Muscle of leg (tissue), 11 donors: ENCODE results near the gene DSCAM. TPM values are rescaled to one million over a fixed set of nuclear protein-coding genes. Genes with fewer than 3 reads are reported as not detected.

Experiments used
- DNase-seq: peaks from one replicate; pipeline ENCODE4 v3.0.0; 2013
- H3K27ac ChIP-seq: one replicate; pipeline ENCODE4 v1.5.1; 2013; ENCODE audit warnings: mild to moderate bottlenecking, low read length, control low read depth
- H3K27me3 ChIP-seq: one replicate; pipeline ENCODE4 v1.6.1; 2013; ENCODE audit warnings: low read length; ENCODE audit not compliant: control insufficient read depth, insufficient read depth
- H3K36me3 ChIP-seq: one replicate; pipeline ENCODE4 v1.6.1; 2013; ENCODE audit warnings: low read length; ENCODE audit not compliant: control insufficient read depth, insufficient read depth
- H3K4me1 ChIP-seq: one replicate; pipeline ENCODE4 v1.6.1; 2013; ENCODE audit warnings: low read length; ENCODE audit not compliant: control insufficient read depth, insufficient read depth
- H3K4me3 ChIP-seq: one replicate; pipeline ENCODE4 v1.5.1; 2013; ENCODE audit warnings: low read length, control low read depth
- H3K9me3 ChIP-seq: replicated peaks from 2 replicates; pipeline ENCODE4 v1.6.1; 2013; ENCODE audit warnings: low read depth, low read length; ENCODE audit not compliant: control insufficient read depth
- WGBS: methylation state at CpG from one replicate; pipeline ENCODE4 v1.1.5; 2013; ENCODE audit warnings: missing lambda C conversion rate; ENCODE audit not compliant: insufficient coverage; 5-methylcytosine and 5-hydroxymethylcytosine counted together
- polyA plus RNA-seq, 8 donors: library from polyadenylated mRNA; unstranded; fragments of 120-200 nt; gene quantifications; one replicate each; pipeline versions ENCODE4 v1.2.1 to v1.2.3, GENCODE V29; 2013; ENCODE audit warnings: inconsistent platforms in 1 of 8, low replicate concordance in 1 of 8; ENCODE audit not compliant: insufficient read length in 8 of 8, insufficient read depth in 1 of 8
- total RNA-seq: library from RNA; stranded (reverse); fragments of 120-200 nt; gene quantifications from one replicate; pipeline ENCODE4 v1.2.4, GENCODE V29; 2013

DSCAM gene
- total and polyA plus RNA-seq, 9 donors, result 0.89 to 2.0 (median 1.3) TPM

DNA sequence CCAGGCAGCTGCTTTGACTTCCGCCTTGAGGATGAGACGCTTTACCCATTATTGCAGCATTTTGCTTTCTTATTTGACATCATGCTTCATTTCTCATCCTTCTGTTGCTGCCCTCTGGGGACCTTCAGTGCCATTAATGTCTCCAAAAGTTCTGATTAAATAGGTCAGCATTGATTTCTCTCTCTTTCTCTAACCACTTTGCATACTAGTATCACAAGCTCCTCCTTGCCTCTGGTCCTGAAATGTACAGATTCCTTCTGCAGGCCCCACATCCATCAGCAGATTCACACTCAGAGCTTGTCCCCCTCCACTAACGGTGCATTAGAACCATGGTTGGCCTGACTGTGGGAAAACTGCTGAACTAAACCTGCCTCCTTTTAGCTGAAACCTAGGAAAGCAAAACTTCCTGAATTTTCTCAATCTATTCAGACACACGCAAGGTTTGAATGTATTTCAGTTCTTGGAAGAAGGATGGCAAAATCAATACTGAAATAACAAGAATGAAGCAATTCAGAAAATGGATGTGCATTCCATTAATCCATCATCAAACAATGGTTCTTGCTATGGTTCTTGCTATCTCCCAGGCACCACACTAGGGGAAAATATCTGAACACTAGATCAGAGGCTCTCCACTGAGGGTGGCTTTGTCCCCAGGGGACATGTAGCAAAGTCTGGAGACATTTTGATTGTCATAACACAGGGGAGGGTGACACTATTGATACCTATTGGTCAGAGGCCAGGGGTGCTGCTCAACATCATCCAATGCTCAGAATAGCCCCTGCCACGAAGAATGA lies 825.2 kb downstream of the DSCAM start:
- H3K27me3 ChIP-seq, result peaks cover 1% of the 10 kb centered on the region
- no peak overlapping the region for H3K4me3 ChIP-seq
- no peaks in the 10 kb centered on the region for H3K4me1 ChIP-seq
- DNase-seq, result no peak
- no peak overlapping the region for H3K27ac ChIP-seq
- H3K9me3 ChIP-seq, result no peaks in the 10 kb centered on the region
- WGBS, result 94% methylated on average over 3 of the region's 5 CpGs
- no peaks in the 10 kb centered on the region for H3K36me3 ChIP-seq

DNA sequence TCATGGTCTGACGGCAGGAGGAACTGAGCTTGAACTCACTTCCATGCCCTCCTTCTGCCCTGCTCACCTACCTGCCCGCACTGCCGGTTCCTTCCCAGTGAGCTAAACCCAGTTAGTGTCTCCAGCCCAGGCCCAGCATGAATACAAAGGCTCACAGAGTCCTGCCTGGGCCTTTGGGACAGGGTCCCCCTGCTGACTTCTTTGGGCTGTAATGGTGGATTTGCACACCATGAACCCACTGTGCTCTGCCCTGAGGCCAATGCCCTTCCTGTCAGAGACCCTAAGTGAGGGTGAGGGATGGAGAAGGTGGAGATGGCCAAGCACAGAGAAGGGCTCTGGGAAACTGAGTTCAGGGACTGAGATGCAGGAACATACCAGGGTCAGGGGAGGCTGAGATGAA lies 826.3 kb downstream of the DSCAM start:
- no peak overlapping the region for H3K27ac ChIP-seq
- no peaks in the 10 kb centered on the region for H3K36me3 ChIP-seq
- H3K4me3 ChIP-seq, result no peak overlapping the region
- DNase-seq, result no peak
- peaks cover 3% of the 10 kb centered on the region for H3K27me3 ChIP-seq
- 96% methylated on average over 3 of the region's 3 CpGs for WGBS
- no peaks in the 10 kb centered on the region for H3K9me3 ChIP-seq
- H3K4me1 ChIP-seq, result no peaks in the 10 kb centered on the region

DNA sequence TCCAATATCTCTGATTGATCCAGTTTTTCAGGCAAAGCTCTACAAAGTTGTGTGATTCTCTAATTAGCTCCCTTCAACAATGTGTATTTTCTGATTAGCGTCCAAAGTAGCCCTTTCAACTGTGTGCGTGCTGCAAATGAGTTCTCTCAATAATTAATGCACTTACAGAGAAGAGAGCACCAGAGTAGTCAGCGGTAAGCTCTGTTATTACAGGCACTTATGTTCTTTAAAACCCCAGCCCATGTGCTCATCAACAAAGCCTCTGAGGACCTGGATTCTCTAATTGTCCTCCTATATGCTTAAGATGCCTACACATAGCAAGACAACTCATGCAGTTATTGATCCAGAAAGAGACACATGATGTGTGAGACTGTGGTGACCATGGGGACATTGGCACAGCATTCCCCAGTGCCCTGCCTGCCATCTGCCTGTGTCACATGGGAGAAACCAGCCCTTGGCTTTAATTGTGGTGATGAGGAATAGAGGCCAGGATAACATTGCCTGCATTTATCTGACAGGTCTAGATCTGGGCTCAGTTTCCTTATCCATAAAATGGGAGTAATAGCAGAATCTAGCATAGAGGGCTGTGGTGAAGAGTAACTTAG lies 828.0 kb downstream of the DSCAM start:
- Histone ChIP-seq H3K4me1 (no peaks in the 10 kb centered on the region), H3K9me3 (no peaks in the 10 kb centered on the region), H3K36me3 (no peaks in the 10 kb centered on the region), H3K4me3 (no peak overlapping the region), H3K27me3 (peaks cover 3% of the 10 kb centered on the region), H3K27ac (no peak overlapping the region)
- WGBS, result 100% methylated on average over 3 of the region's 3 CpGs
- no peak for DNase-seq

DNA sequence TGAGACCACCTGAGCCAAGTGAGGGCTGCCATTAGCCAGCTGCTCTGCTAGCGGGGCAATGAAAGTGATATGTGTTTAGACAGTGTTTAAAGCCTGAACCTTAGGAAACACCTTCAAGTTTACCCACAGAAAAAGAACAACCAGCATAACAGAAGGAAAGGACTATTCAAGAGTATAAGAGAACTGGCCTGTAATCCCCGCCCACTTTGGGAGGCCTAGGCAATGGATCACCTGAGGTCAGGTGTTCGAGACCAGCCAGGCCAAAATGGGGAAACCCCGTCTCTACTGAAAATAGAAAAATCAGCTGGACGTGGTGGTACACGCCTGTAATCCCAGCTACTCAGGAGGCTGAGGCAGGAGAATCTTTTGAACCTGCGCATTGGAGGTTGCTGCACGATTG lies 830.3 kb downstream of the DSCAM start:
- H3K27me3 ChIP-seq, result peaks cover 6% of the 10 kb centered on the region
- H3K4me1 ChIP-seq, result no peaks in the 10 kb centered on the region
- H3K4me3 ChIP-seq, result no peak overlapping the region
- H3K9me3 ChIP-seq, result no peaks in the 10 kb centered on the region
- DNase-seq, result no peak
- 92% methylated on average over 5 of the region's 8 CpGs for WGBS
- no peak overlapping the region for H3K27ac ChIP-seq
- no peaks in the 10 kb centered on the region for H3K36me3 ChIP-seq

DNA sequence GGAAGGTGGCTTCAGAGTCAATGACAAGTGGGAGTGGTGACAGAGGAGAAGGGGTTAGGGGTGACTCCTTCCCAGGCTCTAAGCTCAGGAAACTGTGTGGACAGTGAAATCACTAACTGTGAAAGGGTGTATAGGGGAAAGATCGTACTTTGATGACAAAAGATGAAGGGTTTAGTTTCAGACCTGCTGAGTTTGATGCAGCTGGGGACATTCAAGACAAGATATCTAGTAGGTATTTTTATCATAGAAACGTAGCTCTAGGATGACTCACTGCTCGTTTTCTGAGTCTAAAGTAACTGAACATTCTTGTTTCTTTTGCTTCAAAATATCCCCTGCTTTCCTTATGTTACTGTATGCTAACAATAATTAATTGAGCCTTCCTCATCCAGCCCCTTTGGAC lies 830.7 kb downstream of the DSCAM start:
- H3K36me3 ChIP-seq, result no peaks in the 10 kb centered on the region
- no peak overlapping the region for H3K4me3 ChIP-seq
- WGBS, result 60% methylated on average over 1 of the region's 3 CpGs
- H3K27ac ChIP-seq, result no peak overlapping the region
- no peak for DNase-seq
- H3K27me3 ChIP-seq, result peaks cover 6% of the 10 kb centered on the region
- H3K9me3 ChIP-seq, result no peaks in the 10 kb centered on the region
- H3K4me1 ChIP-seq, result peaks cover 2% of the 10 kb centered on the region

DNA sequence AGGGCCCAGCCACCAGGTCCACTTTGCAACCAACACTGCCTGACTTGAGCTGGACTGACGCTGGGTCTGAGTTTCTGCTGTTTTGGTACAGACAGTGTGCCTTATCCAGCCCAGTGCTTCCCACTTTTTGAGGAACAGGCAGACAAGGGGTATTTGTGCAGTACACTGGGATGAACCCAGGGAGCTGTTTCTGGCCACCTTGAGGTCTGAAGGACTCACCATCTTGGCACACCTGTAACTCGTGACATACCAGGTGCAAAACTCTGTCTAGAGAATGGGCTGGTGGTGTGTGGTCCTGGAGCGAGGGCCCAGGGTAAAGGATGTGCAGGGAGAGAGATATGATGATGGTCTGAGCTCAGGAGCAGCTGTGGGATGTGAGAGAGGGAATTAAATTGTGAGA lies 831.1 kb downstream of the DSCAM start:
- WGBS, result 87% methylated on average over 2 of the region's 3 CpGs
- peaks cover 4% of the 10 kb centered on the region for H3K4me1 ChIP-seq
- no peaks in the 10 kb centered on the region for H3K9me3 ChIP-seq
- H3K27ac ChIP-seq, result no peak overlapping the region
- H3K36me3 ChIP-seq, result no peaks in the 10 kb centered on the region
- no peak for DNase-seq
- H3K4me3 ChIP-seq, result no peak overlapping the region
- H3K27me3 ChIP-seq, result peaks cover 6% of the 10 kb centered on the region

DNA sequence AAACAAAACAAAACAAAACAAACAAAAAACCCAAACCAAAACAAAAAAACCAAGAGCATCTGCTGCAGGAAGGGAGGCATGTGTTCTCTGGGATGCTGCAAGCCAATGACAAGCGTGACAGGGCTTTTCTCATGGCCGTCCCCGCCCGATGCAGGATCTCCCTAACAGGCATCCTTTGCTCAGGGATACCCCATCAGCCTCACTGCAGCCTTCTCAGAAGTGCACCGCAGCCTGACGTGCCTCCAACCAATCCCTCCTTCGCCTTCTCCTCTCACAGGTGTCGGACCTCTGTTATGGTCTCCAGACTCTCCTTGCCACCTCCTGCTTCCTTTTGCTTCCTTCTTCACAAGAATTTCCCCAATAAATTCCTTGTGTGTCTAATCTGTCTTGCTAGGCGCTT lies 832.6 kb downstream of the DSCAM start:
- H3K27ac ChIP-seq, result no peak overlapping the region
- WGBS, result 93% methylated on average over 7 of the region's 9 CpGs

DNA sequence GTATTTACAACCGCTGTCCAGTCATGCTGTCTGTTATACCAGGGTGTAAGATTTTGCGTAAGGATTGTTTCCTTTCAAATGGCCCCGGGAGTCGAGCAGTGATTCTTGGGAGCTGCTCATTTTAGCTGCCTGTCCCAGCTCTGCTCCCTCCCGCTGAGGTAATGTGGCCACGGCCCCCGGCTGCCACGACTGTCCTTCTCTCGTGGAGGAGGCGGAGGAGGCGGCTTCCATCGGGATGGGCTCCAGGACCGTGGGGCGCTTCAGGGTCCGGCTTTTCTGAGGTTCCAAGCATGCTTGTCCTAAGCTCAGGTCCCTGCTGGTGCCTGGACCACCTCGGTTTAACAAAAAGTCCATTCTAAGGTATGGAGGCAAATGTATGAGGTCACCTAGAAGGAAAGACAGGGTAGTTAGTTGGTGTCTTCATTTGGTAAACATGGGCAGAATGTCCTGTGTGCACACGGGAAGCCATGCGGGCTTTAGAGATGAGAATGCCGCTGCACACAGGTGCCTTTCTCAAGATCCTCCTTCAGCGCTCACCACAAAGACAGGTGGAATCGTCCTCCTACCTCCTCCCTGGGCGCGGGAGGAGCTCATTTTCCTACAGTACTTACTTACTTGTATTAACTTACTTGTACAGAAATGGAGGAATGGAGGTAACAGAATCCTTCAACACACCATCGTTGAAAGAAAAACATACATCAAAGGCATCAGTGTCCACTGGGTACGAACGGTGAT lies 833.8 kb downstream of the DSCAM start:
- 89% methylated on average over 21 of the region's 26 CpGs for WGBS
- no peaks in the 10 kb centered on the region for H3K9me3 ChIP-seq
- no peak for DNase-seq
- H3K27ac ChIP-seq, result no peak overlapping the region
- no peaks in the 10 kb centered on the region for H3K36me3 ChIP-seq
- H3K4me3 ChIP-seq, result no peak overlapping the region
- peaks cover 4% of the 10 kb centered on the region for H3K4me1 ChIP-seq
- peaks cover 11% of the 10 kb centered on the region for H3K27me3 ChIP-seq

More for the DNA sequence above, 832.6 kb downstream of the DSCAM start:
- no peak for DNase-seq
- no peaks in the 10 kb centered on the region for H3K9me3 ChIP-seq
- no peaks in the 10 kb centered on the region for H3K36me3 ChIP-seq
- H3K4me3 ChIP-seq, result no peak overlapping the region
- H3K27me3 ChIP-seq, result peaks cover 6% of the 10 kb centered on the region
- peaks cover 4% of the 10 kb centered on the region for H3K4me1 ChIP-seq

DNA sequence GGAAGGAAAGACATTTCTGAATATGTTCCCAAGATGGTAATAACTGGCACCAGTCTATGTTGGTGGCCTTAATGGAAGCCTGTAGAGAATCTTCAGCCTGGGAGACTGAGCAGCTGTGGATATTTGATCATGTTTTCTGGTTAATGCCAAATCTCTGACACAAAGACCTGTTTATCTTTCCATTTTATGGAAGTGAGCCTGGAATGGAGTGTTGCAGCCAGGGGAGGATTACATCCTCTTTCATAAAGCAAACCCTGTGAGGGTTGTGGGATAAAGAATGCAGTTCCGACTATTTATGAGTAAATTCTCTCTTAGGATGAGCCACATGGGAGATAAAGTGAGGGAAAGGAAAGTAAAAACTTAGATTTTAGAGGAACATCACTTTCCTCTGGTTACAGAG lies 835.6 kb downstream of the DSCAM start:
- DNase-seq, result peak; percentile 63
- Histone ChIP-seq H3K36me3 (no peaks in the 10 kb centered on the region), H3K27me3 (peaks cover 16% of the 10 kb centered on the region), H3K27ac (no peak overlapping the region), H3K4me3 (no peak overlapping the region), H3K9me3 (no peaks in the 10 kb centered on the region), H3K4me1 (peaks cover 4% of the 10 kb centered on the region)
- no CpG with 5 or more reads among the region's 1 CpG for WGBS

DNA sequence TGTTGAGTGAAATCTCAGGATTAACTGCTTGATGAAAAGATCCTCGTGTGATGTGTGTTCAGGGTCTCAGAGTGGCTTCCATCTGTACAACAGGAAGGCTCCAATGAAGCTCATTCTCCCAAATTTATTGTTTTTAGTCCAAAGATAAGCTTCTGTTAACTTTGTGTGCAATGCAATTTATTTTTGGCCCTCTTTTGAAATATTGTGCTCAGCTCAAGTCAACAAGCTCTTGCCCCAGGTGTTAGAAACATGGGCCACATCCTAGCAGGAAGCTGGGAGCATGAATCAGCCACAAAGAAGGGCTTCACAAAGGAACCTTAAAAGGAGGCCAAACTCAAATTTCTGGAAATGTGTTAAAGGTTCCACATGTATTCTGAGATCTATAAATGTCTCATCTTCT lies 844.0 kb downstream of the DSCAM start:
- Histone ChIP-seq H3K9me3 (no peaks in the 10 kb centered on the region), H3K4me1 (no peaks in the 10 kb centered on the region), H3K27ac (no peak overlapping the region), H3K27me3 (peaks cover 22% of the 10 kb centered on the region), H3K4me3 (no peak overlapping the region), H3K36me3 (no peaks in the 10 kb centered on the region)
- no CpG with 5 or more reads among the region's 1 CpG for WGBS
- DNase-seq, result no peak
